Measurements from ENCODE around the gene LDLRAD3.
A peak's percentile ranks its signal among the peaks of the same experiment; 100 is the strongest.
"Not testable (repeated sequence)": the region's sequence is repeated elsewhere in the genome, so short reads cannot be mapped to it uniquely, and the experiment has no call there.

The LDLRAD3 gene

DNA sequence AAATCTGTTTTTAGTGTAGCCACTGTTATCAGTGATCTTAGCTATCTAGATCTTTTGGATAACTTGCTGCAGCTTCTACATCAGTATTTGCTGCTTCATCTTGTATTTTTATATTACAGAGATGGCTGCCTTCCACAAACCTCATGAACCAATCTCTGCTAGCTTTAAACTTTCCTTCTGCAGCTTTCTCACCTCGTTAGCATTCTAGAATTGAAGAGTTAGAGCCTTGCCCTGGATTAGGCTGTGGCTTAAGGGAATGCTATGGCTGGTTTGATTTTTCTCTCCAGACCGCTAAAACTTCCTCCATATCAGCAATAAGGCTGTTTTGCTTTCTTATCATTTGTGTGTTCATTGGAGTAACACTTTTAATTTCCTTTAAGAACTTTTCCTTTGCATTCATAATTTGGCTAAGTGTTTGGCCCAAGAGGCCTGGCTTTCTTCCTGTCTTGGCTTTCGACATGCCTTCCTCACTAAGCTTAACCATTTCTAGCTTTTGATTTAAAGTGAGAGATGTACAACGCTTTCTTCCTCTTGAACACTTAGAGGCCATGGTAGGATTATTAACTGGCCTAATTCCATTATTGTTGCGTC, 51.9 kb downstream of the LDLRAD3 start:
- DNase-seq: no peak

DNA sequence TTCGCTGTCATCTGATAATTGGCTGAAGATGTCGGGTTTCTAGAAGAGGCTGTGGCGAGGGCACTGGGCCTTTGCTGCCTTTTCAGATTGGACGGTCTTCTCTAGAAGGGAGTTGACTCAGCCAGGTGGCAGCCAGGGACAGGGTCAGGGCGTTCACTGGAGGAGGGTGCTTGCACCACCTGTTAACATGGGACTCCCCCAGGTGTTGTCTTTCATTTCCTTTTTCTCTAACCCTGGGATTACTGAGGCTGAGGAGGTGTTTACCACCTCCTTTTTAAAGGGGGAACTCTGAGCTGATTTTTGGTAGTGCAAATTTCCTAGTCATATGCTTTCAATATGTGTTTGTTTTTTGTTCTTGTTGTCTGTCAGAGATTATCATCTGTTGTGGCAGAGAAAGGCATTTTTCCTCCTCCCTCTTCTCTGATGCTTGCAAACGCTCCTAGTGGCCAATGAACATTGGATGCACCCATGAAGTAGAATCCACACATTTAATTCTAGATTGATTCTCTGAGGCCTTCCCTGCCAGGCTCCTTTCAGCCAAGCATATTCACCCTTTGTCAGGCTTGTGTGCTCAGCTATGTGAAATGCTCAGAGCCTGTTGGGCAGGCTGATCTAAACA, 54.1 kb downstream of the LDLRAD3 start:
- DNase-seq: no peak

DNA sequence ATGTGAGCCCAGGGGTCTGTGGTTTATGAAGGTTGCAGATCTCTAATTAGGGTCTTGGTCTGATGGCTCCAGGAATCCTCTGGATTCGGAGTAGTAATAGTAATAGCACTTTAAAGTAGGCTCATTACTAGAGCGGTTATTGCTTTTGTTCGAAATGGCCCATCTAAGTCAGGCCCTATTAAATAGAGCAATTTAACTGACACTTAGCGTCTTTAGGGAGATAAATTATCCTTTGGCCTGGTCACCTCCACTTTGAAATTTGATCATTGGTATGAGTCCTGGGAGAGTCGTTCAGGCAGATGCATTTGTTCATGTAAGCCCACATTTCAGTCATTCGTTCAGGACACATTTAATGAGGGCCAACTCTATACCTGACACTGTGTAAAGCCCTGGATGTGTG, 54.8 kb downstream of the LDLRAD3 start:
- DNase-seq: no peak

DNA sequence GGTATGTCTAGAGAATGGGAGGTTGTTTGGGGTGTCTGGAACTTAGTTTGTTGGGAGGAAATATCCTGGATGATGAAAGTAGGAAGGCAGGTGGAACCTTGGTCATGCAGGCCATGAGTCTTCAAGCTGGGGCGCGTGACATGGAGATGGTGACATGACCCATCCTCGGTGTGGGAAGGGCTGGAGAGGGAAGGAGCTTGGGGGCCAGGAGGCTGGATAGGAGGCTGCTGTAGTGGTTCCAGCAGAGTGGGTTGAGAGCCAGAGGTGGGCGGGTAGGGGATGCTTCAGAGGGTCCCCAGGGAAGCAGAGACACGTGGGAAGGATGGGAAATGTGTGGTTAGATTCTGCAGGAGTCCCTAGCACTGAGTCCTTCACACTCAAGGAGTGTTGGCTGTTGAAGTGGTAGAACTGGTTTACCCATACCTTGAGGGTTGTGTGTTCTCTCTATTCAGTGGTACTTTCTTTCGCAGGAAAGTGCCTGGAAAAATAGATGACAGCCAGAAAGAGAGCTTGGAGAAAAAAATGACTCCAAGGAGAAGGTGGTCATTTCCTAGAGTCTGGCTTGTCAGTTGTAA, 56.8 kb downstream of the LDLRAD3 start:
- DNase-seq: no peak

DNA sequence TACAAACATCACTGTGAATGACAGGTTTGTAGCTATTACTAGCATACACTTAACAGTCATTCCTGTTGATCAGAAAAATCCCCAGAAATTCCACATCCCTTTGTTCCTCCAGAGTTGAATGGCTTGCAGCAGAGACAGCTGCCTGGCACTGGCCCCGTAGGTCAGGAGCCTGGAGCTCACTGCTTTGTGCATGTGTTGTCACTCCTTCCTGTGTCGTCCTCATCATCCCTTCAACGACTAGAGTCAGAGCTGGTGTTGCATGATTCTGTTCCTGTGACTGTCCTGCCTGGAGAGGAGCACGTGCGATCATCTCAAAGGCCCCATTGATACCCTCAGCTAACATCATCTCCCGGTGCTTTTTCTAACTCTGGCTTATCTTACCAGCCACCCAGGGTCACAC, 58.3 kb downstream of the LDLRAD3 start:
- peak; percentile 88 for DNase-seq

DNA sequence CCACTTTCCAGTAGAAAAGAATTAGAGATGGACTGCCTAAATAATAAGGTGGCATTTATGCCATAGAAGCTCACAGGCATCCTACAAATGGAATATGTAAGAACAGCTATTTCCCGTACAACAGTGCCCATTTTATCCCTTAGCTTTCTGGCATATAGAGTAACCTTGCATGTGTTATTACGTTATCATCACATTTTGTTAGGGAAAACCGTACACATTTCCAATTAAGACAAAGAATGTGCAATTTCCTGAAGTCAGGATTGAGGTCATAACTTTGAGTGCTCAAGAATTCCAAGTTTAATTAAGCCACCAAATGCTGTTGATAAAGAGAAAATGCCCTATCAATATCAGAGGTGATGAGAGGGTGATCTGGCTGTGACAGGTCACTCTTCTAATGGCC, 58.9 kb downstream of the LDLRAD3 start:
- DNase-seq: peak; percentile 45

DNA sequence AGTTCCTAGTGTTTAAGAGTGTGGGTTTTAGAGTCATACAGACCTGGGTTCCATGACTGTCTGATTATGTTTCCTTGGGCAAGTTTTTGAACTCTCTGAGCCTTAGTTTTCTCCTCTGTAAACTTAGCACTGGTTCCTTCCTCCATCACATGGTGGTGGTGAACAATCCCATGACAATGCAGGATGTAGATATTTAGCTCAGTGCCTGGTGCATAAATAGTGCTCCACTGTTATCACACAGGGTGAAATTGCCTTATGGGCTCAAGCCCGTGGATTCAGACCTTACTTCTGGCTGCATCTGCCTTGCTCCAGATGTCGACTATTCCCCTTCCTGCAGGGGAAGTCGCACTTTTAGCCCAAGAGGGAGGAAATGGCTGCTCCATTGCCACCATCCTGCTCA, 62.7 kb downstream of the LDLRAD3 start:
- no peak for DNase-seq

DNA sequence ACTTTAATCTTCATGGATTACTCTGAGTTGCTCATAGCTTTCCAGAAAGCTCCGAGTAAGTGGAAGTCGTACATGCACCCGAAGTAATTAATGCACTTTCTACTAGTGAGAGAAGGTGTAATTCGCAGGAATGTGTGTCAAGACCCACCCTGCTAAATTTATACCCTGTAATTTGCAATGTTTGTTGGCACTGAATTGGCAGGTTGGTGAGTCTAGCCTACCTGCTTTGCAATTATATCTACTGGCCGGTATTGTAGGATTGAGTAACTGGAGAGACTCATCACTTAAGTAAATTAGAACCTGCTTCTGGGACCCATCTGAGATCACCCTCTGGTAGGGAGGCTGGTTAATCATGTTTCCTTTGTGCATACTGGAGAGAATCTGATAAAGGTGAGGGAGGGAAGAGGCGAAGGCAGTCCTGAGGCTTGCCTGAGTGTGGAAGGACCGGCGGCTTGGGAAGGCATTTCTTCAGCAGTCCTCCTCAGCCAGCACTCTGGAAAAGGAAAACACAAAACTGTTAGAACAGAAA, 63.3 kb downstream of the LDLRAD3 start:
- no peak for DNase-seq

DNA sequence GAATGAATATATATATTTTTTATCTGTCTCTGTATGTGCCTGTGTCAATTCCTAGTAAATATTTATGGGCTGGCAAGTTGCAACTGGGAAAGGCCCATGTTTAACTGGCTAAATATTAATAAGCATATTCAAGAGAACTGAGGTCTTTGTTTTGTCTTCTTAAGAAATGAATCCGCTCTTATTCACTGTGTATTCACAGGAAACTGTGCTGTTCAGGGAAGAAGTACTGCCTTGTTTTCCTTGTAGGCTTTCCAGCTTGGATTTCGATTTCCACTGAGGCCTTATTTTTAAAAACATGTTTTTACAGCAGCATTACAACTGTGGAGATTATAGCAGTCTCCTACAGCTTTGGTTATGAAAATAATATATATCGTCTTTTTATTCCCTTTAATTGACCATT, 64.7 kb downstream of the LDLRAD3 start:
- no peak for DNase-seq

DNA sequence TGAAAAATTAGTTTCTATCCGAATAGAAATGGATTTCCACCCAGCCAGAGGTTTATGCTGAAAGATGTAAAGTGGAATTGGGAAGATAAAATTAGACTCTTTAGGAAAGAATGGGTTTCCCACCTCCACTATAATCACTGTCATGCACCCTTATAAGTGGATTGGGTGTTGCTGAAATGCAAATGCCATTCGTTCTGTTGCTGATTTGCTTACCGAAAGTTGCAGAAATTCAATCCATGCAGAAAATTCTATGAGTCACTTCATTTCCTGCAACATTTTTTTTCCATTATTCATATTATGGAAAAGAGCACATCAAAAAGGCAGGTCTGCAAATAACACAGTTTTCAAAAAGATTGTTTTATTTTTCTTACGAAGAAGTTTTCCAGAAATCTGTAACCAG, 65.6 kb downstream of the LDLRAD3 start:
- DNase-seq: no peak

DNA sequence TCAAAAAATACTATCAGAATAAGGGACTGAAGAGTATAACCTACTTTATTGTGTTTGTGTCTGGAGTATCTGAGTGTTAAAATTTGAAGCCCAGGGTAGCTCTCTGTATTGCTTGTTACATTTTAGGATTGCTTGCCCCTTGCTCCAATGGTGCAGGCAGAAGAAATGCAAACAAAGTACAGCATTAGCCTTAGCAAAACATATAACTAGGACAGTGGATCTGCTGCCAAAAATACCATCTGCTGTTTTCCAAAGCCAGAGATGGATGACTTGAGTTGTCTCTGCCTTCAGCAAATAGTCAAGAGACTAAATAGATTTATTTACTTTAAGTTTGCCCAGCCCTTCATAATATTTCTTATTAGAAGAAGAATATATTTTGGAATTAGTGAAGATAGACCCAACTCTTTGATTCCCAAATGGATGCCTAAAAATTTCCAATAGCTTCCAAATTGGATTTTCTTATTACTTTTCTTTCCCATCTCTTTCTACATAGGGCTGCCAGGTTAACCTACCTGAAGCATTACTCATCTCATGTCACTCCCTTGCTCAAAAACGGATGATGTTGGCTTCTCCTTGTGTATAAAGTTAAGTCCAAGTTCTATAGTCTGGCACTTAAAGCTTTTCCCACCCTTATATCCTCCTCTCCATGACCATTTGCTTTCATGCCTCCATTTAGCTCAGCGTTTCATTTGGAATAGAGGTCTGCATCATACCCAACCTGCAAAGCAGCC, 66.3 kb downstream of the LDLRAD3 start:
- peak; percentile 49 for DNase-seq

DNA sequence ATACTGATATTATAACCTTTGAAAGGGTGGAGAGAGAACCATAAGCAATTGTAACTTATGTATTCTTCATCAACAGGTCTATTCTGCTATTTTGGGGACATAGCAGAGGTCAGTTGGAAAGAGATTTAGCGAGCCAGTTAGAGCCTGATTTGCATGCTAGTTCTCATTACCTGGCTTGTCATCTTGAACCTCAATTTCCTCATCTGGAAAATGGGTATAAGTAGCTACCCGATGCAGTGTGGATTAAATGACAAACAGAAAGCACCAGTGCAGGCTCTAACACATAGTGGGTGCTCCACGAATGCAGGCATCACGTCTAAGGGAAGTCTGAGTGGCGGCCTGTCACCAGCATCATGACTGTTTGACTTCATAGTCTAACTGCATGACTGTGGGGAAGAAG, 67.7 kb downstream of the LDLRAD3 start:
- DNase-seq: no peak

DNA sequence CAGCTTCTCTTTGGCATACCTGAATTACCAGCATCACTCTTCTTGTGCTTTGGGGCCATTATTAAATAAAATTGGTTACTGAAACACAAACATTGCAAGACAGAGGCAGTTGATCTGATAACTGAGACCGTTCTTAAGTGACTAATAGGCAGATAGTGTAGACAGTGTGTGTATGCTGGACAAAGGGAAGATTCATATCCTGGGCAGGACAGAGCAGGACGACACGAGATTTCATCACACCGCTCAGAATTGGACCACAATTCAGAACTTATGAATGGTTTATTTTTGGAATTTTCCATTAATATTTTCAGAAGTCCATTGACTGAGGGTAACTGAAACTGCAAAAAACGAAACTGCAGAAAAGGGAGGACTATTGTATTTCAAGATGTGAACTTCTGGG, 68.6 kb downstream of the LDLRAD3 start:
- no peak for DNase-seq

DNA sequence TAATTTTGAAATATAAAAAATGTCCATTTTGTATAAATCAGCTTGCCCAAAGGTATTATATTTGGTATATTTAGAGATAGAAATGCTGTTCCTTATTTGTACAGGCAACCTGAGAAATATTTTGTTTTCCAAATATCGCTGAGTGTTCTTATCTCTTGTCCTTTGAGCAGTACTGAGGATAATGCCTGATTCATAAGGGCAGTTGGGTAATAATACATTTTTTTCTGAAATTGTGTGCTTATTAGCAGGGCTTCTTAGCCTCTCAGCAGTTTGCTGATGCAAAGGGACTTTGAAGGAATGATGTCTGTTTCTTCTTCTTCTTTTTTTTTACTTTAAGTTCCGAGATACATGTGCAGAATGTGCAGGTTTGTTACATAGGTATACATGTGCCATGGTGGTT, 69.1 kb downstream of the LDLRAD3 start:
- no peak for DNase-seq

DNA sequence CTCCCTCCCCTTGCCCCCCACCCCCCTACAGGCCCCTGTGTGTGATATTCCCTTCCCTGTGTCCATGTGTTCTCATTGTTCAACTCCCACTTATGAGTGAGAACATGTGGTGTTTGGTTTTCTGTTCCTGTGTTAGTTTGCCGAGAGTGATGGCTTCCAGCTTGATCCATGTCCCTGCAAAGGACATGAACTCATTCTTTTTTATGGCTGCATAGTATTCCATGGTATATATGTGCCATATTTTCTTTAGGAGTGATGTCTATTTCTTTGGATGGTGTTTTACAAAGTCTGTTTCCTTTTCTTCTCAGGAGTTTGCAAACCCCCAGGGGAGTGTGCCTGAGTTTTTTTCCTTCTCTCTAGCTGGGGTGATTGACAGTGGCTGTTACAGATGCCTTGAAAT, 69.6 kb downstream of the LDLRAD3 start:
- not testable (repeated sequence) for DNase-seq

DNA sequence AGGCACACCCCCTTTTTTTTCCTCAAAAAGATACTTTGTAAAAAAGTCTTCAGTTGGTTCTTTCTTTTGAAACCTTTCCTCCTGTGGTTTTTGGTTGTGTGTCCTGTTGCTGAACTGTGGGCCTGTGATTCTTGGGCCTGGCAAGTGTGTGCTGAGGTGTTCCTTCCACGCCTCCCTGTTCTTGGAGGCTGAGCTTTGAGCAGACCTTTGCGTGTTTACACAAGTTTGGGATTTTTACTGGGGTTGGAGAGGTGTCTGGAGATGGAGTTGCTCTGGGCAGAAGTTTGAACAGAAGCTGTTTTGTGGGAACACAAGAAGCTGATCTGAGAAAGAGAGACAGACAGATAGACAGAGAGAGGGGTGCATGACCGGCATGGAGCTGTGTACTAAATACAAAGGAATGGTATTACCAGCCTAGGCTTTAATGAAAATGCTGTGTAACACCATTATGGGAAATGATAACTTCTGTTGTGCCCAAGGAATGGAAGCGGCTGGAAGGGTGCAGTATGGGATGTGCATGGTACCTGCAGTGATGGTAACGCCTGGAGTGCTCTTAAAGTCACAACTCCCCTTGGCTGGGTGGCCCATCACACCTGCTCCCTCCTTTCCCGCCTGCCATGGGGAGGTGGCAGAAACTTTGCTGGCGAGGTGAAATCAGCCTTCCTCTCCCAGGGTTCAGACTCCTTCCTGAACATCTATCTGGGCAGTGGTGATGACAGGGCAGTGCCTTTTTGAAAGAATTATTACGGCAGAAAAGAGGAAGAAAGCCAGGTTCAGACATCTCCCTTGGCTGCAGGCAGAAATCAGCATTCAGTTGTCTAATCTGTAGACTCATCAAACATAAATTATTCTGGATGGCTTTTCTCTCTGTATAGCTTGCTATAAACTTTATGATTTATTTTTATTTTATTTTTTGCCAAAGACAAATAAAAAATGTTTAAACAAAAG, 70.4 kb downstream of the LDLRAD3 start:
- DNase-seq: no peak

DNA sequence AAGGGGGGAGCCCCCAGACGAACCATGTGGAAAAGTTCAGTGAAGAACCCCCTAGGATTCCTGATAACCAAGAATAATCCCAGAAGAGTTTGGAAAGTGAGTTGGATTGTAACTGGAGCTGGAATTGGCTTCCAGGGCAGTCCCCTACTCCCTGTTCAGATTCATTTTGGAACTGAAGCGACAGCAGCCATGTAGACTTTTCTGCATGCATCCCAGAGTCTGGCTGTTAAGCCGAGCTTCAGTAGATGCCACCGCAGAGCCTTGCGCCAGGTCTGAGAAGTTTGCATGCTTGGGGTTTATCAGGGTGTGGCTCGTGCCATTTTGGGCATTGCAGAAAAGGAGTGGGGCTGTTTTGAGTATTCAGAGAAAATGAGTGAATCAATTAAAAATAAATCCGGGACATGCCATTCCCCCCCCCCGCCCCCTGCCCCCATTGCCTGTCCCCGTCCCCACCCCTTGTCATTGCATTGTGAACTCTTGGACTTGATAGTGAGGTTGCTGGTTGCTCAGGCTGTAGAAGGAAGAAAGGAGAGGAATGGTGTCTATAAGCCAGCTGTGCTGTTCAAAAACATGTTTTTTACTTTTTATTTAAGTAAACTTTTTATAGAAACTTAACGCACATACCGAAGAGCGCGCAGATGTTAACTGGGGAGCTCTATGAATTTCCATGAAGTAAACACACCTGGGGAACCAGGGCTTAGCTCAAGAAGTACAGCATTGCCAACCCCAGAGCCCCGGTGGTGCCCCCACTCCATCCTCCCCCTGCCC, 71.2 kb downstream of the LDLRAD3 start:
- no peak for DNase-seq

DNA sequence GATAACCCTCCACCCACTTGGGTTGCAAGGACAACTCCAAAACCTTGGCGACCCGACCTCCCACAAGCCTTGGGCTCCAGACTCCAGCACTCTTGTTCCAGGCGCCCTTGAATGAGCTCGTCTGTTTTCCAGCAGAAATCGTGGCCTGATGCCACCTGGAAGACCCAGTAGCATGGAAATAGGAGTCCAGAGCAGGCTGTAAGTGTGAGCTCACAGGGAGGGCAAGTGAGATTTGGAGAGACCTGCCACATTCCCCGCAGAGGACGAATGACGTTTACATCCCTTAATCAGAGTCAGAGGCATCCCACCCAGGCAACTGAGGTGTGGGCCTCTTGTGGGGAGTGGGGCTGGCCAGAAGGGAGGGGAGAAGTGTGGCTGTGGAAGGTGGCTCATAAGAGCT, 71.9 kb downstream of the LDLRAD3 start:
- no peak for DNase-seq

DNA sequence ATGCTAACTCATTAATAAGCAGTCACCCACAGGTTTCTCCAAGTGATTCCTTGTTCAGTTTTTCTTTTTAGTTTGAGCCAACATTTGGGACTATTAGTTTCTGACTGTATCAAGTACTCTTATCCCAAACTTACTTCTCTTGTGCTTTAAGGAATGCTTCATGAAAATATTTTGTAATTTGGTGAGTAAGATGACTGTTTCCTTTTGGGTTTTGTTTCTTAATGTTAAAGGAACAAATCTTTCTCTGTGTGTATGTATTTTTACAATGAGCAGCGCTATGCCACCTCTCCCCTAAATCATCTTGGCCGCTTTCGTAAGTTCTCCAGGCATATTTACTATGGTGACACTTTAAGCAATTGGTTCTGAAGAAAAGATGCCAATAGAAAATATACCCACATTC, 72.4 kb downstream of the LDLRAD3 start:
- DNase-seq: no peak

DNA sequence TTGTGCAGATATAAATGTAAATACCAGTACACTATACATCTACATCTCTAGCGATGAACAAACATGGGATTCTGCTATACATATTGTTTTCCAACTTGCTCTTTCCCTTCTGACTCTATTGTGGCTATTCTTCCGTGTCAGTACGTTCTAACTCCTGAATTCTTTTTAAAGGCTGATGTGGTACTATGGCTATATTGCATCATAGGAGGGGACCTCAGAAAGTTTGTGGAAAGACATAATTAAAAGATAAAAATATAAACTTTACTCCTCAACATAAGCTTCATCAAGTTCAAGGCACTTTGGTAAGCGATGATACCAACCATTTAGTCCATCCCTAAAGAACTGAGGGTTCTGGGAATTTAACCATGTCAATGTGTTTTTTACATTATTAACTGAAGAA, 72.8 kb downstream of the LDLRAD3 start:
- DNase-seq: no peak

DNA sequence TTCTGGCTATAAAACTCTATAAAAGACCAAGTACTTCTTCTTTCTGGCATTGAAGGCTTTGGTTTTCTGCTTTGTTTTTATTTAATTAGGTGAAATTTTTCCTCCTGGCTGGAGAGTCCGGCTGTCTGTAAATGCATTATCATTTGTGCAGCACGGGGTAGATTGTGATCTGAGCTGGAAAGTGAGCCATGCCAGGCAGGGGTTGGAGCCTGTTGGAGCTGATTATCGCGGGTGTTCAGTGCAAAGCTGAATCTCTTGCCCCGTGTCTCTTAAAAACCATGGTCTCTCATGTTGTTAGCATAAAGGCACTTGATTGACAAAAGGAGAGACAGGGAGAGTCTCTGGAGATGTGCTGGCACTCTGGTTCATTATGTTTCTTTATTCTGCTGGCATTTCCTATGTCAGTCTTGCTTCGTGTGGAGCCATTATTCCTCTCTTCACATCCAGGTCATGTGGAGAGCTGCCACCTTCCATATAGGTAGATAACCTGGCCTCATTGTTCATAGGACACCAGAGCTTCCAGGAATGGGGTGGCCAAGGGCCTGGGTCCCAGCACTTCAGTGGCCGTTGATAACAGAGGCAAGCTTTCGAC, 75.2 kb downstream of the LDLRAD3 start:
- DNase-seq: peak; percentile 64

DNA sequence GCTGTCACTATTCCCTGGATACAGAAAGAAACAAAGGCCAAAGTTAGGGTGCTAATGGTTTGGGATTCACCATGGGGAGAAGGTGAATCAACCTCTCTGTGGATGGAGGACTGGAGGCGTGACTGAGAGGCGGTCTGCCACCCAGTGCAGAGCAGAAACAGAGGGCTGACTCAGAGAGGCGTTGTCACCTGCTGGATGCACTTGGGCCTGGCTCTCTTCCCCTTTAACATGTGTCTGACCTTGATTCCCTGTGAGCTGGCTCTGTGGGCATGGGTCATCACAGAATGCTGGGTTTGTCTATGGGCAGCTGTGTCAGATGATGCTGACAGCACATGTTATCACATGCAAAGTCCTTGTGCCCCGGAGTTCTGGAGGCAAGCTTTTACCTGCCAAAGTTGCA, 75.9 kb downstream of the LDLRAD3 start:
- DNase-seq: no peak

Data from eye (tissue), 1 donor.